Ramos (cell line): ENCODE results near the gene DNAJB13.
"Not testable (repeated sequence)": the region's sequence is repeated elsewhere in the genome, so short reads cannot be mapped to it uniquely, and the experiment has no call there.

ENCODE experiments used
- in situ Hi-C: fragments of 300-500 bp; cut with MboI; formaldehyde crosslinking; loops from one replicate; pipeline ENCODE4 v1.14.3; 2022; ENCODE audit warnings: low sequenced_read_pairs; ENCODE audit not compliant: unreplicated experiment

The DNAJB13 gene, protein sequence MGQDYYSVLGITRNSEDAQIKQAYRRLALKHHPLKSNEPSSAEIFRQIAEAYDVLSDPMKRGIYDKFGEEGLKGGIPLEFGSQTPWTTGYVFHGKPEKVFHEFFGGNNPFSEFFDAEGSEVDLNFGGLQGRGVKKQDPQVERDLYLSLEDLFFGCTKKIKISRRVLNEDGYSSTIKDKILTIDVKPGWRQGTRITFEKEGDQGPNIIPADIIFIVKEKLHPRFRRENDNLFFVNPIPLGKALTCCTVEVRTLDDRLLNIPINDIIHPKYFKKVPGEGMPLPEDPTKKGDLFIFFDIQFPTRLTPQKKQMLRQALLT

DNA sequence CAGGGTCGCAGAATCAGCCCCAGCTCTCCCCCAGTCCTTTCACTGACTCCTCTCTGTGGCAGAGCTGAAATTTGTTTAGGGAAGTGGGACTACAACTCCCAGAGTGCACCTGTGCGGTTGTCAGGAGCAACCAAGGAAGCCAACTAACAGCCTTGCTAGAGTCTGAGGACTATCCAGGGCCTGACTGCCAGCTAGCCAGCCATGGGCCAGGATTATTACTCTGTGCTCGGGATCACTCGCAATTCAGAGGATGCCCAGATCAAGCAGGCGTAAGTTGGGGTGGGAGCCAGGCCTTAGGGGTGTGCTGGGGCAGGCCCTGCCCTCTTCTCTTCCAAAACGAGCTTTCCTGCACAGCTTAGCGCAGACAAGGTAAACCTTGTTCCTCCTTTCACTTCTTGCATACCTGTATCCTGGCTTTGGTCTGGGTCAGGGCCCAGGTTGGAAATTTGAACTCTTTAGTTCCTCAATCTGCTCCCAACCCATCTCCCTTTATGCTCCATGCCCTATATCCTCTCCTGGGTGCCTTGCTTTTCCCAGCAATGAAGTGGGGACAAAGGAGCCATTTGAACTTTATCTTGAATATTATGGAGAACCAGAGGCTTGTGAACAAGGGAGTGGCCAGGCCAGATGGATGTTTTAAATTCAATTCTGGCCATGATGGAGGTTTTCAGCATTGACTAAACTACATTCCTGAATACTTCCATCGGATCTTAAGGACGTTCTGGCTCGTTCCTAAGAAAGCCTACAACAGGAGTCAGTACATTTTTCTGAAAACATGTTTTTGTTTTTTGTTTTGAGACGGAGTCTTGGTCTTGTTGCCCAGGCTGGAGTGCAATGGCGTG is at the start of gene DNAJB13:
TSS of gene DNAJB13 (plus strand) at position 158 of the 842 bp plus-strand sequence. CDS start at position 202, 44 bp downstream.
- in situ Hi-C loops = no loop called here

DNA sequence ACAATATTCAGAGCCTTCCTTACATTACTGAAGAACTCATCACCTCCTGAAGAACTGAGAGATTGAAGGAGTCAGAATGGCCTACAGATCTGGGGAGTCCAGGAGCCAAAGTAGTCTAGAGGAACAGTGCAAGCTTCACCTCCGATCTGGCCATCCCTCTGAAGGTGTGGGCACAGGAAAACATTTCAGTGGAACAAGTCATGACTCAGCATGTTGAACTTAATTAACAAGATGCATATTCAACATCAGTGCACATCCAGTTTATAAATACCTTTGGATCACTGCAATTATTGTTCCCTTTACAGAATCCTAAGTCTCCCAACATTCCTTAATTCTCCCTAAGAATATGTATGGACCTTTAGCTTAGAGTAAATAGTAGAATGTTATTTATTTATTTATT is 48.5 kb upstream of the DNAJB13 start:
- in situ Hi-C loops = no loop called here

DNA sequence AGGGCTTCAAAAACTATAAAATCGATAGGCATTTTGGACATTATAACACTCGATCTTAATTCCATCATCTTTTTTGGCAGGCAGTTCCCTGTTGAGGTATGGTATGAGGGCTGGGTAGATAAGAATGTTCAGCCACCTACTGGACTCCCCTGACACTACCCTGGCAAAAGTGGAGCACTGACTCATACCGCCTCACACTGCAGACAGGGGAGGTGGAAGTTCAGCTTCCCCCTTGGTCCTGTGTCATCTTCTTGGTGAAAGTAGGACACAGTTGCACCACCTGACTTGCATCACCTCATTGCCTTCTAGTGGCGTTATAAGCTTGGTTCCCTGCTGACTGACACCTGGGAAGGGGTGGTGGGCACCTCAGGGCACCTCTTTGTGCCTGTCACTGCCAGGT is 43.6 kb upstream of the DNAJB13 start:
- in situ Hi-C loops = no loop called here

DNA sequence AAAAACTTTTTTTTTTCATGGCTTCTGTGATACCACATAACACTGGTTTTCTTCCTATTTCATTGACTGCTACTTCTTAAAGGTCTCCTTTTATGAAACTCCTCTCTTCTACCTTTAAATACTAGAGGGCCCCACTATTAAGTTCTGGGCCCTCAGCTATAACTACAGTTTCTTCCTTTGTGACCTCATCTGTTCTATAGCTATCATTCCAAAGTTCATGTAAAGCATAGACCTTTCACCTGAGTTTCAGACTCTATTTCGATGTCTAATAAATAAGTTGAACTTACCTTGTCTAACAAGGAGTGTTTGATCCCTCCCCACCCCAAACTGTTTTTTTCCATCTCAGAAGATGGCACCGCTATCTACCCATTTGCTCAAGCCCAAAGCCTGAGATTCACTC is 38.8 kb upstream of the DNAJB13 start:
- in situ Hi-C loops = no loop called here

DNA sequence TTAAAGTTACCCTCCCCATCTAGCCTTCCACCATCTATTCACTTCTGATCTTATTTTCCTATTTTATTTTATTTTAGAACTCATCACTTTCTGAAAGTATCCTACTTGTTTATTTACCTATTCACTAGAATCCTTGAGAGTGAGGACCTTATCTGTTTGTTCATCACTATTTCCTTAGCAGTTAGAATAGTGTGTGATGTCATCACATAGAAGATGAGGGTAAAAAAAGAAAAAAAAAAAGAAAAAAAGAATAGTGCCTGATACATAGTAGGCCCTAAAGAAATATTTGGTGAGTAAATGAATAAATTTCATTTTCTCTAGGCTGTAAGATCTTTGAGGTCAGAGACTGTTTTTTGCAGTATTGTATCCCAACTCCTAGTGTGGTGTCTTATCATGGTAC is 37.4 kb upstream of the DNAJB13 start:
- in situ Hi-C loops = no loop called here

DNA sequence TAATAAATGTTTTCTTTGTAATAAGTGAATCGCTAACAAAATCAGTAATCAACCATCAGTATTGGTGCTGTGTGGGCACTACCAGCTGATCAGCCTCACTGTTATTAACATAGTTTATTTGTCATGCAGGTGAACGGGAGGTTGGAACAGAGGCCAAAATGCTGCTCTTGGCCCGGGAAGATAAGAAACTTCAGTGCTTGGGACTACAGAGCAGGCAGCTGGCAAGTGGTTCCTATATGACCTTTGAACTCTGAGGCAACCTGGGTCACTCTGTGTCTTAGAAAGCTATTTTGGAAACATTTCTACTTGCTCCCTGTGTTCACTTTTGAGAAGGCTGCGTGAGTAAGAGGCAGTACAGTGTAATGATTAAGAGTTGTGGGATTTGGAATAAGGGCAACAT is 36.5 kb upstream of the DNAJB13 start:
- in situ Hi-C loops = no loop called here

DNA sequence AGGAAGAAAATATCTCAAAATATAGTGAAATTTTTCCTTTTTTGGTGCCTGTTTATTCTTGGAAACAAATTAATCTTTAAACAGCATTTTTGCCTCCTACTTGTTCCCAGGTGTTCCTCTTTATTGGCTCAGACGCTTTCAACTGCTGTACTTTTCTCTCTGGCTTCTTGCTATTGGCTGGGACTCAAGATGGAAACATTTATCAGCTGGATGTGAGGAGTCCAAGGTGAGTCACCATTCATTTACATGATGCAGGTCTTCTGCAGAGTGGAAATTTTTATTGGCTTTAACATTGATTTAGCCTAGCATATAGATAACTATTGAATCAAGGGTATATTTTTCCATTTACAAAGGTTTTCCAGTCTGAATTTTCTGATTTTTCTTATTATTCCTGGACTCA is 34.4 kb upstream of the DNAJB13 start:
- in situ Hi-C loops = no loop called here

DNA sequence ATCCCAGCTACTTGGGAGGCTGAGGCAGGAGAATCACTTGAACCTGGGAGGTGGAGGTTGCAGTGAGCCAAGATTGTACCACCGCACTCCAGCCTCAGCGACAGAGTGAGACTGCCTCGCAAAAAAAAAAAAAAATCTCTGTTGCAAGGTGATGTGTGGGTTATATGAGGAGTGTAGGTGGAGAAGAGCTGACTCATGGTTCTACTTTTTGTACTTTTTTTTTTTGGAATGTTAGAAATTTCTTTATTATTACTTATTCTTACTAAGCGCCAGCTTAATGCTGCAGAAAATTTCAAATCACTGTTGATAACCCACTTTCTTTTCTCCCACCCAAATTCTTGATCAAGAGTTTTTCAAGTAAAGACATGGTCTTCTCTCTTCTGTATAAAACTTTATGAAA is 29.6 kb upstream of the DNAJB13 start:
- in situ Hi-C loops = no loop called here

DNA sequence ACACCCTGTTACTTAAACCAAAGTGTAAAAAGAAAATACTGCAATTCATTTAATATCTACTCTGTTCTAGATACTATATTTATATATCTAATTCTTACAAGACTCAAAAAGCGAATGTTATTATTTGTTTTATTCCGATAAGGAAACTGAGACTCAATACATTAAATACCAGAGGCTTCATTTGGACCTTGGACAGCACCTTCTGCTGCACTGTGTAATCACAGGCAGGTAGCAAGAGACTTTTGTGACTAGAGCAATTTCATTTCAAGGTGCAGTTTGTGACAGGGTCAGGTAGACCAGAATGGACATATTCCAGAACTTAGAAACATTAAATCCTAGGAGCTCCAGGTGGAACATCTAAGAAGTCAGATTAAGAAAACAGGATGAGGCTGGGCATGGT is 21.4 kb upstream of the DNAJB13 start:
- in situ Hi-C loops = no loop called here

DNA sequence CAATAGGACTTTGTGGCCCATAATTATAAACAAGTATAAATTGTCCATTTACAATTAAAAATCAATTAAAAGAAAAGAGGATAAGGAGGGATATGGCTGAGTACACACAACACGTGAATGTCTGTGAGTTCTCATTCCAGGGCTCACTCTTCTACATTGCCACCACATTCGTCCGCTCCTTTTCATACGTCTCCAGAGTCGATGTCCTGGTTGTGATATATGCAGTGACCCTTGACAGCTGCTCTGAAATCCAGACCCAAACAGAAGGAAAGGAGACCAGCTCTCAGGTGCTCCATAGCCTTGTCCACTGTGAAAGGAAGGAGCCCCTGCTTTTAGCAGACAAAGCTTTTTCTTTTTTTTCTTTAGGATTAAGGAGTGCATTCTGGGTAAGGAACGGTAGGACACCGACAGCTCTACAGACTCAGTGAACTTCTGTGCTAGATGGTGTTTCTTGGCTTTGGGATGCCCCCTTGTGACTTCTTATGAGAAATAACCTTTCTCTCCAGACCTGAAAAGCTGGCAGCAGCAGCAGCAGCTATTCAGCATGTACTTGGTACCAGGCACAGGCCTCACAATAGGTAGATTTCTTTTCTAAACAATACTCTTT is 19.7 kb upstream of the DNAJB13 start:
- in situ Hi-C loops = no loop called here

DNA sequence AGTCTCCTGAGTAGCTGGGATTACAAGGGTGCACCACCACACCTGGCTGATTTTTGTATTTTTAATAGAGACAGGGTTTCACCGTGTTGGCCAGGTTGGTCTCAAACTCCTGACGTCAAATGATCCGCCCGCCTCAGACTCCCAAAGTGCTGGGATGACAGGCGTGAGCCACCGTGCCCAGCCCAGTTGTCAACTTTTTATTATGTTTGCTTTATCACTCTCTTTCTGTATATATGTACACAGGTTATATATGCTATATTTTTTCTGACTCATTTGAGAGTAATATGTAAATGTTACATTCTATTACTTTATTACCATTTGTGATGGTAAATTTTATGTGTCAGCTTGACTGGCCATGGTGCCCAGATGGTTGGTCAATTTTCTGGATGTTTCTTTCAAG is 18.9 kb upstream of the DNAJB13 start:
- in situ Hi-C loops = no loop called here

DNA sequence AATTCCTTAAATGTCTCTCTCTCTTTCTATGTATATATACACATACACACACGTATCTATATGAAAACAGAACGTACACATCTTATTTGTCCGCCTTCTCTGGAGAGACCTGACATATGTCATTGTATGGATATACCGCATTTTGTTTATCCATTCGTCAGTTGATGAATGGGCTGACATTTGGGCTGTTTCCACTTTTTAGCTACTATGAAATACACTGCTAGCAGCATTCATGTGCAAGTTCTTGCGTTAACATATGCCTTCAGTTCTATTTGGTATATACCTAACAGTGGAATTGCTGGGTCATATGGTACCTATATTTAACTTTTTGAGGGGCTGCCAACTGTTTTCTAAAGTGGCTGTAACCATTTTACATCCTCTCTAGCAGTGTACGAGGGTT is 18.0 kb upstream of the DNAJB13 start:
- in situ Hi-C loops = no loop called here

DNA sequence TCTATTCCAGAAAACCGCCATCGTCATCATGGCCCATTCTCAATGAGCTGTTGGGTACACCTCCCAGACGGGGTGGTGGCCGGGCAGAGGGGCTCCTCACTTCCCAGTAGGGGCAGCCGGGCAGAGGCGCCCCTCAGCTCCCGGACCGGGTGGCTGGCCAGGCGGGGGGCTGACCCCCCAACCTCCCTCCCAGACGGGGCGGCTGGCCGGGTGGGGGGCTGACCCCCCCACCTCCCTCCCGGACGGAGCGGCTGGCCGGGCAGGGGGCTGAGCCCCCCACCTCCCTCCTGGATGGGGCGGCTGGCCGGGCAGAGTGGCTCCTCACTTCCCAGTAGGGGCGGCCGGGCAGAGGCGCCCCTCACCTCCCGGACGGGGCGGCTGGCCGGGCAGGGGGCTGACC is 14.8 kb upstream of the DNAJB13 start:
- in situ Hi-C loops = not testable (repeated sequence)

DNA sequence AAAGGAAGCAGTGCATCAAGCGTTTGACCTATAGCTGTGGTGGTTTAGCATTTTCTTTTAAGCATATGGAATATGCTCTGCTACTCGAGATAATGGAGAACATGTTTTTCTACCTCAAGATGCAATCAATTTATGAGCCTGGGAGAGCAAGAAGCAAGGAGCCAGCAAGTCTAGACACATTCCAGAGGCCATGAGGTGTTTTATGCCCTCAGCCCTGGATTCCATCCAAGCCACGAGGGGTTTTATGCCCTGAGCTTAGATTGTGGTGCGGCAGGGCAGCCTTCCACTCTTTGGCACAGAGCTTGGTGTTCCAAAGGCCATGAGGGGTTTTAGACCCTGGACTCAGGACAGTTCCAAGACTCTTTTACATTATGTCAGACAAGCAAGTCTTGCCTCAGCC is 11.7 kb upstream of the DNAJB13 start:
- in situ Hi-C loops = no loop called here

DNA sequence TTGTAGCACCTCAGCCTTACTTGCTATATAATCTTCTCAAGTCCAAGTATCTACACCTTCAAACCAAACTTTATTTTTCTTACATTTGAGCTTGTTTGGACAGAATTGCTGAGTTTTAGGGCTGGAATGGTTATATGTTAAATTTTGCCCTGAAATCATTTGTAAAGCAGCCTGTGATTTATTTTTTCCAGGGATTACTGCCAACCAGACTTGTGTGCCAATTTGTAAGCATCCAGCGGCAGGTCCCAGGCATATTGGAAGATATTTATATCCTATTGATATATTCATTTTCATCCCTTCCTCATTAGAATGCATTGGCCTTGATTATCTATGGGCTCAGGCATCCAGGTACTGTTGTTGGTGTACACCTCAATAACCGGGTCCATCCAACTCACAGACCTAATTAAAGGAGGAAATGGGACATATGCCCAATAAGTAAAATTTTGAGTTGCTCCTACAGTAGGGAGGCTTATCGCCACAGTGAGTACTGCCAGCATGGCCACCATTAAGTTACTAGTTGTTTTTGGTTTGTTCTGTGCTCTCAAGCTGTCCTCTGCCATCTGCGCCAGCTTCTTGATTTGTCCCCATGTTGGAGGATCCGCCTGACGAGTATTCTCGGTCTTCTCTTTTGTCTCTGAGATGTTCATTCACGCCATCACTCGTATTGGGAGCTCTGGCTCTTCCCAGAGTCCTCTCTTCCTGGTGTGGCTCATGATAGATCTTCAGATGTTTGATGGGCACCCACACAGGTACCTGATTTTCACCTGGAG is 9.8 kb upstream of the DNAJB13 start:
- in situ Hi-C loops = no loop called here

DNA sequence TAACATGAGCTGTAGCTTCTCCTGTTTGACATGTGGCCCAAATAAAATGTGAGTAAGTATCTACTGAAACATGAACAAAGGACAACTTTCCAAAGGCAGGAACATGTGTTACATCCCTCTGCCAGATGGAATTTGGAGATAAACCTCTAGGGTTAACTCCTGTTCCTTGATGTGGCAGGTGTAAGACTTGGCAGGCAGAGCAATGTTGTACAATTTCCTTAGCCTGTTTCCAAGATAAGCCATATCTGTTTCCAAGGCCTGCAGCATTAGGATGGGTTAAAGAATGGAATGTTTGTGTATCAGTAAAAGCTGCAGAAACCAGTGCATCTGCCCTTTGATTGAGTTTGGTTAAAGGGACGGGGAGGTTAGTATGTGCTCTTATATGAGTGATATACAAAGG is 8.8 kb upstream of the DNAJB13 start:
- in situ Hi-C loops = no loop called here

DNA sequence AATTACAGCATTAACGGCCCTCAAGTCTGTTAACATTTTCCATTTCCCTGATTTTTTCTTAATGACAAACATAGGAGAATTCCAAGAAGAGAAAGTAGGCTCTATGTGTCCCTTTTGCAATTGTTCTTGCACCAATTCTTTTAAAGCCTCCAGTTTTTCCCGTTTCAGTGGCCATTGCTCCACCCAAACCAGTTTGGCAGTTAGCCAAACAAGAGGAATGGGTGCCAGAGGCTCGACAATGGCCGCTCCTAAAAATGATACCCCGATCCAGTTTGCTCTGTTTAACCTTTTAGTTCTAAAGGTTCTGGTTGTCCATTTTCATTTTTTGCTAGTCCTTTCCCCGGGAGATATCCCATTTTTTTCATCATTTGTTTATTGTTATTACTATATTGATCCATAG is 6.7 kb upstream of the DNAJB13 start:
- in situ Hi-C loops = no loop called here

DNA sequence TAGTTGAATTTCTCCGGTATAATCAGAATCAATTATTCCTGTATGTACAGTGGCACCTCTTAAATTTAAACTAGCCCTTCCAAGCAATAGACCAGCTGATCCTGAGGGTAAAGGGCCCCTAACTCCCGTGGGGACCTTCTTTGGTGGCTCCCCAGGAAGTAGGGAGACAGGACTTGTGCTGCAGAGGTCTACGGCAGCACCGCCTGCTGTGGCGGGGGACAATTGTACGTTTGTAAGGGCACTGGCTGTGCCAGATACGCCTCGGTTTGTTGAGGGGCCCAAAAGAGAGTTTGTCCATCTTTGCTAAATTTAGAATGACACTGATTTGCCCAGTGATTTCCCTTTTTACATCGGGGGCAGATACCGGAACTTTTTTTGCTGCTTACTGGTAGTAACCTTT is 5.9 kb upstream of the DNAJB13 start:
- in situ Hi-C loops = no loop called here

DNA sequence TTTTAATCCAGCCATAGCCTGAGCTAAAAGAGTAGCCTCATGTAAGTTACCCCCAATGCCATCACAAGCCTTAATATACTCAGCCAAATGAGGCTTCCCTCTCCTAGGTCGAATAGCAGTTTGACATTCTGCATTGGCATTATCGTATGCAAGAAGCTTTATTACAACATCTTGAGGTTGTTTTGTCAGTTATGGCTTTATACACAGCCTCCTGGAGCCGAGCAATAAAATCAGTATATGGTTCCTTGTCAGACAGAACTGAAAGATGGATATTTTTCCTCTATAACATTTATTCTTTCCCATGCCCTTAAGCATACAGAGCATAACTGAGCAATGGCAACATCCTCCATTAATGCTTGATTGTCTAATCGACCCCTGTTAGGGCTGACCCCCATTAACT is 5.4 kb upstream of the DNAJB13 start:
- in situ Hi-C loops = no loop called here

DNA sequence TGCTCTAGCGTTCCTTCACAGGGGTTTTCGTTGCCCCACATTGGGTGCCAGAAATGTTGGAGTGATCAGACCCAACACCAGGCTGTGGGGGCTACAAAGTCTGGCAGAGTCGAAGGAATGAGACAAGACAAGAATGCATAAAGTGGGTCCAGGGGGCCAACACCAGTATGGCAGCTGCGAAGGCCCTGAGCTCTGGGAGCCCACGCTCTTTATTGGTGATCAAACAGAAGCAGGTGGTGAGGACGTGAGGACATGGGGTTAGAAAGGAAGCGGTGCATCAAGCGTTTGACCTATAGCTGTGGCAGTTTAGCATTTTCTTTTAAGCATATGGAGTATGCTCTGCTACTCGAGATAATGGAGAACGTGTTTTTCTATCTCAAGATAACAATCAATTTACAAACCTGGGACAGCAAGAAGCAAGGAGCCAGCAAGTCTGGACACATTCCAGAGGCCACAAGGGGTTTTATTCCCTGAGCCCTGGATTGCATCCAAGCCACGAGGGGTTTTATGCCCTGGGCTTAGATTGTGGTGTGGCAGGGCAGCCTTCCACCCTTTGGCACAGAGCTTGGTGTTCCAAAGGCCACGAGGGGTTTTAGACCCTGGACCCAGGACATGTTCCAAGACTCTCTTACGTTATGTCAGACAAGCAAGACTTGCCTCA is 3.9 kb upstream of the DNAJB13 start:
- in situ Hi-C loops = no loop called here
